Left lung (tissue), 10 donors: ENCODE data around the gene TACC2. TPM values are rescaled to one million over a fixed set of nuclear protein-coding genes. Genes with fewer than 3 reads are reported as not detected.

Experiments used
- ATAC-seq: fragments of 200-7000 bp; cut with Tn5 transposase; one replicate; pipeline ENCODE4 v1.9.1; 2020; ENCODE audit warnings: moderate library complexity
- DNase-seq, 4 donors: peaks; one replicate each; pipeline ENCODE4 v3.0.0-alpha.2; 2013 to 2020
- H3K27ac ChIP-seq, 2 donors: fragments of 200-600 bp; sonication (generic) in 1 of 2; one replicate each; pipeline versions ENCODE4 v1.5.0 to v1.8.0; 2020 to 2021
- H3K27me3 ChIP-seq, 2 donors: fragments of 200-600 bp; sonication (generic) in 1 of 2; one replicate each; pipeline versions ENCODE4 v1.5.0 to v1.8.0; 2020 to 2021
- H3K36me3 ChIP-seq, 2 donors: fragments of 200-600 bp; sonication (generic) in 1 of 2; one replicate each; pipeline versions ENCODE4 v1.5.0 to v1.8.0; 2020 to 2021
- H3K4me1 ChIP-seq, 2 donors: fragments of 200-600 bp; one replicate each; pipeline ENCODE4 v1.8.0; 2021
- H3K4me3 ChIP-seq, 2 donors: fragments of 200-600 bp; sonication (generic) in 1 of 2; one replicate each; pipeline versions ENCODE4 v1.5.0 to v1.8.0; 2020 to 2021; ENCODE audit warnings: mild to moderate bottlenecking in 1 of 2
- H3K9me3 ChIP-seq, 2 donors: fragments of 200-600 bp; sonication (generic) in 1 of 2; one replicate each; pipeline versions ENCODE4 v1.5.0 to v1.8.0; 2020 to 2021
- intact Hi-C, 2 donors: fragments of 100-400 bp; cut with DNase I; formaldehyde crosslinking; loops; one replicate each; pipeline versions ENCODE4 v1.11.2 to v1.14.2; 2022
- polyA plus RNA-seq, 6 donors: library from polyadenylated mRNA; unstranded; fragments of 120-200 nt; gene quantifications; one replicate each; pipeline ENCODE4 v1.2.1, GENCODE V29; 2013; ENCODE audit not compliant: insufficient read length in 6 of 6
- total RNA-seq, 2 donors: library from RNA; stranded (reverse); fragmentation: NEBNext Ultra II Directional; extraction: Animal tissue kit (Norgen Biotek cat#: 25700); gene quantifications; one replicate each; pipeline ENCODE4 v1.2.1, GENCODE V29; 2021
- TF ChIP-seq, protein P1 (sequence below), 2 donors: fragments of 200-600 bp; sonication (generic) in 1 of 2; IDR thresholded peaks; one replicate each; pipeline versions ENCODE4 v1.5.0 to v1.8.0; 2021; ENCODE audit warnings: antibody characterized with exemption in 2 of 2
- donor health status: DM: no; HTN: yes; CAD: no.
- donor health status: DM: no; HTN: no; CAD: no.

Gene TACC2
- total and polyA plus RNA-seq, 8 donors = 21.0 to 193 (median 23.9) TPM

DNA sequence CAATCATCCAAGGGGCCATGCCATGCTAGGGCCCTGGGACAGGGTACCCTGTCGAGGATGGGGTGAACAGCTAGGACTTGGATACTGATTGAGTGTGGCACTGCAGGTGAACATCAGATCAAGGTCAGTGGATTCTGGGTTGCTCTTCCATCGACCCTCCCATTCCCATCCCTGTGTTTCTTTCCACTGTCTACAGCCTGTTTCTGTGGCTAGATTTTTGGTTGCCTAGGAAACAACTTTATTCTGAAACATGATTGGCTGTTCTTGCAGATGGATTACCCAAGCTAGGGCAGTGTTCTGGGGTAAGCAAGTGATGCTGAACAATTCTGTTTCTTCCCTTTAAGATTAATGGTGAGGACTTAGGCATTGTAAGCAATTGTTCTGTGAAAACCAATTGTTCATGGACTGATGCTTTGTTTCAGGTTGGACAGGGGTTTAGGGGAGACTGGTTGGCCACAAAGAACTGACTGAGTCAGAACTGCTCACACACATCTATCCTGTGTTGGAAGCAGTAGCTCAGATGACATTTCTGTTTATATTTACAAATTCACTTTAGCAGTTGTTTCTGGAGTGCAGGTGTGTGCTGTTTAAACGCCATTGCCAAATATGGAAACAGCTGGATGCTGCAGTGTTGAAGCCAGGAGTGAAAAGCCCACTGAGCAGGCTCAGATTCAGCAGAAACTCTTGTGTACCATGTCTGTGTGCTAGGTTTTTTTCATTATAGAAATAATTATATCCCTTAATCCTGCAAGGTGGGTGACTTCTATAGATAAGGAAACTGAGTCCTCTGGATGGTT lies 179.8 kb downstream of the TACC2 start:
- H3K27me3 ChIP-seq = peaks cover 1 to 28% of the 10 kb centered on the region in 2 donors
- no peak overlapping the region for H3K4me3 ChIP-seq
- peaks cover 0 to 2% of the 10 kb centered on the region in 2 donors for H3K36me3 ChIP-seq
- no peak for ATAC-seq
- H3K27ac ChIP-seq = no peak overlapping the region
- DNase-seq = no peak
- TF ChIP-seq, protein P1, sequence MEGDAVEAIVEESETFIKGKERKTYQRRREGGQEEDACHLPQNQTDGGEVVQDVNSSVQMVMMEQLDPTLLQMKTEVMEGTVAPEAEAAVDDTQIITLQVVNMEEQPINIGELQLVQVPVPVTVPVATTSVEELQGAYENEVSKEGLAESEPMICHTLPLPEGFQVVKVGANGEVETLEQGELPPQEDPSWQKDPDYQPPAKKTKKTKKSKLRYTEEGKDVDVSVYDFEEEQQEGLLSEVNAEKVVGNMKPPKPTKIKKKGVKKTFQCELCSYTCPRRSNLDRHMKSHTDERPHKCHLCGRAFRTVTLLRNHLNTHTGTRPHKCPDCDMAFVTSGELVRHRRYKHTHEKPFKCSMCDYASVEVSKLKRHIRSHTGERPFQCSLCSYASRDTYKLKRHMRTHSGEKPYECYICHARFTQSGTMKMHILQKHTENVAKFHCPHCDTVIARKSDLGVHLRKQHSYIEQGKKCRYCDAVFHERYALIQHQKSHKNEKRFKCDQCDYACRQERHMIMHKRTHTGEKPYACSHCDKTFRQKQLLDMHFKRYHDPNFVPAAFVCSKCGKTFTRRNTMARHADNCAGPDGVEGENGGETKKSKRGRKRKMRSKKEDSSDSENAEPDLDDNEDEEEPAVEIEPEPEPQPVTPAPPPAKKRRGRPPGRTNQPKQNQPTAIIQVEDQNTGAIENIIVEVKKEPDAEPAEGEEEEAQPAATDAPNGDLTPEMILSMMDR (IDR thresholded peaks at IDR 0.05) = no peak
- intact Hi-C loops = no loop called here
- H3K4me1 ChIP-seq = peaks cover 3 to 26% of the 10 kb centered on the region in 2 donors
- H3K9me3 ChIP-seq = no peaks in the 10 kb centered on the region

GRCh38 chr10:122170802-122171201 lies 181.8 kb downstream of the TACC2 start:
- H3K4me1 ChIP-seq = peaks cover 3 to 15% of the 10 kb centered on the region in 2 donors
- no peak overlapping the region for H3K4me3 ChIP-seq
- peaks cover 0 to 8% of the 10 kb centered on the region in 2 donors for H3K27me3 ChIP-seq
- ATAC-seq (no peak), DNase-seq (peak in 1 of 4 donors; percentile 26)
- no peak overlapping the region for H3K27ac ChIP-seq
- intact Hi-C loops = no loop called here
- H3K36me3 ChIP-seq = peaks cover 0 to 5% of the 10 kb centered on the region in 2 donors
- H3K9me3 ChIP-seq = no peaks in the 10 kb centered on the region
- TF ChIP-seq, protein P1 (IDR thresholded peaks at IDR 0.05) = no peak

DNA sequence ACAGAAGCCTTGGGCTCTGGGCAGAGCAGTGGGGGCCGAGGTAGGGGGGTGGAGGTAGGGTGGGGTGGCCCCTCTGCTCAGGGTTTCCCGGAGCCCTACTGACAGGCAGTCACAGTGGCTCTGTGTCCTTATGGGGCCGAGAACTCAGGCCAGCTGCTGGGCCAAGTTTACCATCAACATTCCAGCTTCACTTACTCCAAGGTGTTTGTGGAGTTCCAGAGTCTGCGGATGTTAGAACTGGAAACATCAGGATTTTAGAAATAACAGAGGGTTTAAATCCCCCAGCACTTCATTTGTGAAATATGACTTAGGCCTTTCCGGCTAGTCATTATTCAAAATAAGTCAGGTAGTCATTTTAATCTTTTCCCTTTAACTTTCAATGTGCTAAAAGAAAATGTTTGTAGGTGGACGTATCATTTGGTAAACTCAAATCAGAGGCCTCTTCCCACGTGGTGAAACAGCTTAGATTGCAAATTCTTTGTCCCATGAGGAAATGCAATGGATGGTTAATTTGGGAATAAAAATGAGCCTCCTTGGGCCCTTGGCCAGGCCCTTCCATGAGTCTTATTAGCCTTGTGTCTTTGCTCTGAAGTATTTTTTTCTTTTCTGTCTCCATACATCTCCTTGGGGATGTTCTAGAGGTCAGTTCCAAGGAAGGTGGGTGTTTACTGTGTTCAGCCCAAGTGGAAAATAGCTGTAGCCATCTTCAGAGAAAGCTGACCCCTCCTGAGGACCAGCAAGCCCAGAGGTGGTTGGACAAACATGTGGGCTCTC lies 182.5 kb downstream of the TACC2 start:
- H3K36me3 ChIP-seq = peaks cover 0 to 5% of the 10 kb centered on the region in 2 donors
- no peak overlapping the region for H3K4me3 ChIP-seq
- peaks cover 3 to 15% of the 10 kb centered on the region in 2 donors for H3K4me1 ChIP-seq
- H3K27ac ChIP-seq = peak overlapping the region in 1 of 2 donors; percentile 14
- TF ChIP-seq, protein P1 (IDR thresholded peaks at IDR 0.05) = no peak
- intact Hi-C loops = no loop called here
- H3K9me3 ChIP-seq = no peaks in the 10 kb centered on the region
- DNase-seq (peak in 1 of 4 donors; percentile 69), ATAC-seq (no peak)
- H3K27me3 ChIP-seq = peaks cover 0 to 1% of the 10 kb centered on the region in 2 donors

- intact Hi-C loops = no loop called here
- peak in 1 of 4 donors; percentile 34 for DNase-seq
- H3K27ac ChIP-seq = no peak overlapping the region
Measured at GRCh38 chr10:122172361-122173008, 183.5 kb downstream of the TACC2 start.

More at GRCh38 chr10:122172361-122173008, 183.5 kb downstream of the TACC2 start:
- Histone ChIP-seq H3K9me3 (no peaks in the 10 kb centered on the region), H3K4me3 (no peak overlapping the region), H3K27me3 (no peaks in the 10 kb centered on the region), H3K4me1 (peaks cover 3 to 15% of the 10 kb centered on the region in 2 donors), H3K36me3 (peaks cover 0 to 5% of the 10 kb centered on the region in 2 donors)
- no peak for ATAC-seq
- TF ChIP-seq, protein P1 (IDR thresholded peaks at IDR 0.05) = no peak
